ENCODE data around the gene CYP20A1.

- TF ChIP-seq CTCF (conservative IDR thresholded peaks at IDR 0.05 in 1 of 2, IDR thresholded peaks at IDR 0.05 in 1 of 2; ENCODE audit: low read depth in 1 of 2, low read length in 2 of 2) = no peak
- TF ChIP-seq EZH2 (IDR thresholded peaks at IDR 0.05; ENCODE audit: low read length, missing control alignments) = no peak
Measured at GRCh38 chr2:203330434-203330833, 91.6 kb downstream of the CYP20A1 start.

Measured in fibroblast of lung (primary cell).